ENCODE data around the gene TMEM200A. TPM values are rescaled to one million over a fixed set of nuclear protein-coding genes. Genes with fewer than 3 reads are reported as not detected.

The TMEM200A gene
- total and polyA plus RNA-seq, 10 of the 15 experiments (the other 5 are each of a cell fraction or from before 2014, with no cell fraction given): 5.5 to 12.4 (median 9.6) TPM

GRCh38 chr6:130377371-130377770, 11.6 kb downstream of the TMEM200A start:
- ChIA-PET POLR2A (interaction anchor here (0.6 to 1.4 kb wide), 2 partner anchors 9 to 518 kb away, joined by 4 to 6 read pairs; no protein-coding TSS in a partner anchor), CTCF (interaction anchor here (1.3 kb wide), 1 partner anchor 12 kb away, joined by 3 read pairs; the partner anchor contains the start of gene TMEM200A)

More at GRCh38 chr6:130377371-130377770, 11.6 kb downstream of the TMEM200A start:
- DNase-seq (ENCODE audit: low read depth, low spot score) (no peak), ATAC-seq (no peak), FAIRE-seq (no peak)
- TF ChIP-seq RCOR1 (conservative IDR thresholded peaks at IDR 0.05; ENCODE audit: low read depth, low read length): no peak
- no peak for TF ChIP-seq CHD1 (IDR thresholded peaks at IDR 0.05; ENCODE audit: low read depth, low read length)
- no peak for TF ChIP-seq MEF2A (IDR thresholded peaks at IDR 0.05; ENCODE audit: insufficient read depth, low read depth, low read length)
- TF ChIP-seq NR2C2 (IDR thresholded peaks at IDR 0.05; ENCODE audit: borderline replicate concordance, control insufficient read depth, insufficient read length, low read depth): no peak
- no peak for TF ChIP-seq ZNF592 (IDR thresholded peaks at IDR 0.05)
- TF ChIP-seq WRNIP1 (IDR thresholded peaks at IDR 0.05; ENCODE audit: borderline replicate concordance, low read depth, low read length): no peak
- TF ChIP-seq FOXM1 (IDR thresholded peaks at IDR 0.05; ENCODE audit: low read depth, low read length): no peak
- TF ChIP-seq MYB (IDR thresholded peaks at IDR 0.05; ENCODE audit: borderline replicate concordance, low read depth, low read length): no peak
- TF ChIP-seq SMAD5 (IDR thresholded peaks at IDR 0.05; ENCODE audit: low read depth): no peak
- Histone ChIP-seq H3K9ac (ENCODE audit: control insufficient read depth, insufficient read depth, low read length) (no peak overlapping the region), H3K27me3 (replicated peaks in 1 of 2; ENCODE audit: control insufficient read depth in 2 of 2, insufficient read depth in 2 of 2, low read length in 1 of 2) (no peaks in the 10 kb centered on the region), H3K79me2 (ENCODE audit: control insufficient read depth, insufficient read depth, low read length) (no peaks in the 10 kb centered on the region), H4K20me1 (ENCODE audit: control insufficient read depth, insufficient read depth) (no peaks in the 10 kb centered on the region), H2AFZ (ENCODE audit: control insufficient read depth, low read depth, low read length) (no peak overlapping the region), H3K4me2 (ENCODE audit: control insufficient read depth, insufficient read depth) (no peak overlapping the region), H3K4me1 (ENCODE audit: control insufficient read depth, insufficient read depth, low read length) (no peaks in the 10 kb centered on the region), H3K36me3 (ENCODE audit: control insufficient read depth in 2 of 2, insufficient read depth in 2 of 2, low read length in 1 of 2) (no peaks in the 10 kb centered on the region), H3K9me3 (replicated peaks; ENCODE audit: control insufficient read depth, insufficient read depth, low read length) (no peaks in the 10 kb centered on the region), H3K27ac (ENCODE audit: control insufficient read depth, insufficient read depth) (no peak overlapping the region), H3K4me3 (no peak overlapping the region)
- RAD21 ChIA-PET (ENCODE audit: unreplicated experiment): no interaction called here
- in situ Hi-C loops (cut with MboI) (no loop called here), intact Hi-C loops (cut with micrococcal nuclease; ENCODE audit: unreplicated experiment) (no loop called here)
- BruUV-seq (replicated peaks): no TSS peak
- SMC1A ChIA-PET (ENCODE audit: uncharacterized antibody, unreplicated experiment): interaction anchor here (2.7 kb wide), 1 partner anchor 10 kb away, joined by 9 read pairs; no protein-coding TSS in a partner anchor
